GM12891 (cell line): ENCODE measurements around the gene JPH3.

Experiments used
- DNase-seq: peaks from one replicate; pipeline ENCODE4 v3.0.0; 2011; ENCODE audit warnings: low spot score; ENCODE audit not compliant: insufficient read length
- FAIRE-seq: peaks from 2 replicates; lab custom pipeline; 2011; peaks lifted over from hg19 to GRCh38; lab: Jason Lieb, UNC
- PAX5 ChIP-seq: IDR thresholded peaks from 2 replicates; pipeline ENCODE4 v1.6.1; 2011; ENCODE audit warnings: low read length, moderate library complexity, mild to moderate bottlenecking; ENCODE audit not compliant: insufficient read depth, severe bottlenecking
- POLR2A ChIP-seq: IDR thresholded peaks from 2 replicates; pipeline ENCODE4 v1.6.1; 2011; ENCODE audit warnings: low read depth, low read length, control low read depth
- POLR2AphosphoS5 ChIP-seq: IDR thresholded peaks from 2 replicates; pipeline ENCODE4 v1.6.1; 2011; ENCODE audit warnings: low read depth, low read length, control low read depth
- POU2F2 ChIP-seq: IDR thresholded peaks from 2 replicates; pipeline ENCODE4 v1.6.1; 2011; ENCODE audit warnings: low read depth, mild to moderate bottlenecking, control low read depth, low read length, moderate library complexity
- SPI1 ChIP-seq: IDR thresholded peaks from 2 replicates; pipeline ENCODE4 v1.6.1; 2011; ENCODE audit warnings: low read depth, low read length, control low read depth
- TAF1 ChIP-seq: IDR thresholded peaks from 2 replicates; pipeline ENCODE4 v1.6.1; 2011; ENCODE audit warnings: low read depth, low read length, control low read depth

The JPH3 gene

GRCh38 chr16:87610026-87610425 lies 7.7 kb downstream of the JPH3 start:
- DNase-seq (no peak), FAIRE-seq (no peak)

GRCh38 chr16:87611456-87611855 lies 9.1 kb downstream of the JPH3 start:
- TF ChIP-seq POLR2AphosphoS5: no peak
- TF ChIP-seq SPI1: no peak
- no peak for TF ChIP-seq POU2F2
- TF ChIP-seq PAX5: no peak
- TF ChIP-seq POLR2A: no peak
- TF ChIP-seq TAF1: no peak
- FAIRE-seq (no peak), DNase-seq (no peak)

More at GRCh38 chr16:87610026-87610425, 7.7 kb downstream of the JPH3 start:
- TF ChIP-seq TAF1 (no peak), POLR2AphosphoS5 (no peak), POLR2A (no peak), POU2F2 (no peak), SPI1 (no peak)

- DNase-seq: no peak
- TF ChIP-seq POLR2AphosphoS5: no peak
- no peak for TF ChIP-seq POLR2A
- no peak for TF ChIP-seq TAF1
- TF ChIP-seq PAX5: no peak
- TF ChIP-seq POU2F2: no peak
- TF ChIP-seq SPI1: no peak
- FAIRE-seq: no peak
Measured at GRCh38 chr16:87613961-87614360, 11.7 kb downstream of the JPH3 start.

- TF ChIP-seq TAF1 (no peak), SPI1 (no peak)
- DNase-seq (no peak), FAIRE-seq (no peak)
Measured at GRCh38 chr16:87615621-87616041, 13.3 kb downstream of the JPH3 start.

- no peak for FAIRE-seq
- no peak for TF ChIP-seq TAF1
- no peak for TF ChIP-seq POLR2A
- TF ChIP-seq POU2F2: no peak
- TF ChIP-seq PAX5: no peak
- TF ChIP-seq POLR2AphosphoS5: no peak
- TF ChIP-seq SPI1: no peak
- no peak for DNase-seq
Measured at GRCh38 chr16:87616556-87616955, 14.2 kb downstream of the JPH3 start.

- TF ChIP-seq POLR2A: no peak
- DNase-seq (no peak), FAIRE-seq (no peak)
Measured at GRCh38 chr16:87618216-87618615, 15.9 kb downstream of the JPH3 start.

- FAIRE-seq: no peak
- no peak for TF ChIP-seq POLR2AphosphoS5
- TF ChIP-seq PAX5: no peak
- no peak for TF ChIP-seq SPI1
- no peak for TF ChIP-seq TAF1
- TF ChIP-seq POLR2A: no peak
- TF ChIP-seq POU2F2: no peak
- no peak for DNase-seq
Measured at GRCh38 chr16:87619360-87620200, 17.3 kb downstream of the JPH3 start.

- TF ChIP-seq POLR2A (no peak), TAF1 (no peak), POLR2AphosphoS5 (no peak), POU2F2 (no peak), PAX5 (no peak), SPI1 (no peak)
- DNase-seq: no peak
- no peak for FAIRE-seq
Measured at GRCh38 chr16:87620201-87620495, 17.8 kb downstream of the JPH3 start.

- TF ChIP-seq POLR2A (no peak), PAX5 (no peak), POU2F2 (no peak), SPI1 (no peak), POLR2AphosphoS5 (no peak), TAF1 (no peak)
- FAIRE-seq (no peak), DNase-seq (no peak)
Measured at GRCh38 chr16:87621550-87621829, 19.2 kb downstream of the JPH3 start.

GRCh38 chr16:87621976-87622713 lies 19.8 kb downstream of the JPH3 start:
- DNase-seq (no peak), FAIRE-seq (no peak)
- TF ChIP-seq SPI1: no peak
- TF ChIP-seq POLR2AphosphoS5: no peak
- TF ChIP-seq TAF1: no peak
- TF ChIP-seq POLR2A: no peak
- no peak for TF ChIP-seq POU2F2
- TF ChIP-seq PAX5: no peak

- DNase-seq (no peak), FAIRE-seq (no peak)
- TF ChIP-seq TAF1 (no peak), POLR2AphosphoS5 (no peak), PAX5 (no peak), POLR2A (no peak), SPI1 (no peak), POU2F2 (no peak)
Measured at GRCh38 chr16:87622756-87623319, 20.5 kb downstream of the JPH3 start.
